GM12891 (cell line): Measurements from ENCODE around the gene PITPNM1.

Source experiments
- DNase-seq: peaks from one replicate; pipeline ENCODE4 v3.0.0; 2011; ENCODE audit warnings: low spot score; ENCODE audit not compliant: insufficient read length
- FAIRE-seq: peaks from 2 replicates; lab custom pipeline; 2011; peaks lifted over from hg19 to GRCh38; lab: Jason Lieb, UNC
- PAX5 ChIP-seq: IDR thresholded peaks from 2 replicates; pipeline ENCODE4 v1.6.1; 2011; ENCODE audit warnings: low read length, moderate library complexity, mild to moderate bottlenecking; ENCODE audit not compliant: insufficient read depth, severe bottlenecking
- POLR2A ChIP-seq: IDR thresholded peaks from 2 replicates; pipeline ENCODE4 v1.6.1; 2011; ENCODE audit warnings: low read depth, low read length, control low read depth
- POLR2AphosphoS5 ChIP-seq: IDR thresholded peaks from 2 replicates; pipeline ENCODE4 v1.6.1; 2011; ENCODE audit warnings: low read depth, low read length, control low read depth
- POU2F2 ChIP-seq: IDR thresholded peaks from 2 replicates; pipeline ENCODE4 v1.6.1; 2011; ENCODE audit warnings: low read depth, mild to moderate bottlenecking, control low read depth, low read length, moderate library complexity
- SPI1 ChIP-seq: IDR thresholded peaks from 2 replicates; pipeline ENCODE4 v1.6.1; 2011; ENCODE audit warnings: low read depth, low read length, control low read depth
- TAF1 ChIP-seq: IDR thresholded peaks from 2 replicates; pipeline ENCODE4 v1.6.1; 2011; ENCODE audit warnings: low read depth, low read length, control low read depth

Gene PITPNM1

DNA sequence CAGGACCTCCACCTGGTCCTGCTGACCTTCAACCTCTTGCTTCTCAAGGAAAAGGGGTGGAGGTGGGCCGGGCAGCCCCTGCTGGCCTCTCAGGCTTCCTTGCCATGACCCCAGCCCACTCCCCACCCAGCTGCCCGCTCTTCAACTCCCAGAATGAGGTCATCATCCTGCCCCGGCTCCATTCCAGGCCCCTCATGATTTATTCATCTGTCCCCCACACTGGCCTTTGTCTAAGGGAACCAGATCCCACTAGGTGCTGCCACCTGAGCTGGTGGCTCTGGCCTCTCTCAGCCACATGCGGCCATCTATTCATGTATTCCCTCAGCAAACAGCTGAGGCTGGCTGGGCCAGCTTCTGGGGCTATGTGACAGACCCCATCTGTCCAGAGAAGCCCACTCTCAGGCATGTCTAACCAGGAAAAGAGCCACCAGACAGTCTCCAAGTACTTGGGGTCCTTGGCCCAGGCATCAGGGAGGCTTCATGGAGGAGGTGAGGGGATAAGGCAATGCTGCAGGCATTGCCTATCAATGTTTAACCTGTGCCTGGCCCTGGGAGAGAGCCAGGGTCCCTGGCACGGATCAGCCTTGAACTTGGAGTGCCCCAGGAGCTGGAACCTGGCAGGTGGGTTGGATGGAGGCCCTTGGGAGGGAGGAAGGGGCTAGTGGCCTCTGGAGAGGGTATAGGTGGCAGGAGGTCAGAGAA lies 20.3 kb upstream of the PITPNM1 start:
- TF ChIP-seq POU2F2 (no peak), POLR2AphosphoS5 (no peak), TAF1 (no peak), PAX5 (no peak), SPI1 (no peak), POLR2A (no peak)
- FAIRE-seq (no peak), DNase-seq (no peak)

DNA sequence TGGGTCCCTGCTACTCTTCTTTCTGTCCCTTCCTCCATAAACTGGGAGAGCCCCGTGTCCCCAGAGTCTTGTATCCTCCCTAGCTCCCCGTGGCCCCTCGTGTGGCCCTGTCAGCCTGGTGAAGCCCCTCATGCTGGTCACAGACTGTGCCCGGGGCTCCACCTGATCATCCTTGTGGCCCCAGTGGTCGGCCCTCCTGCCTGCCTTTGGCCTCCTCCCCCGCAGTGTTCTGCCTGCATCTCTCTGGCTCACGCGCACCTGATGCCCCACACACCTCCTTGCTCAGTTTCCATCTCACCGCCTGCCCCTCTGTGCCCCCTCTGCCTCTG lies 19.3 kb upstream of the PITPNM1 start:
- no peak for FAIRE-seq
- TF ChIP-seq POLR2A, result no peak
- no peak for TF ChIP-seq SPI1
- TF ChIP-seq TAF1, result no peak
- no peak for TF ChIP-seq PAX5
- no peak for TF ChIP-seq POLR2AphosphoS5
- TF ChIP-seq POU2F2, result no peak
- DNase-seq, result no peak

DNA sequence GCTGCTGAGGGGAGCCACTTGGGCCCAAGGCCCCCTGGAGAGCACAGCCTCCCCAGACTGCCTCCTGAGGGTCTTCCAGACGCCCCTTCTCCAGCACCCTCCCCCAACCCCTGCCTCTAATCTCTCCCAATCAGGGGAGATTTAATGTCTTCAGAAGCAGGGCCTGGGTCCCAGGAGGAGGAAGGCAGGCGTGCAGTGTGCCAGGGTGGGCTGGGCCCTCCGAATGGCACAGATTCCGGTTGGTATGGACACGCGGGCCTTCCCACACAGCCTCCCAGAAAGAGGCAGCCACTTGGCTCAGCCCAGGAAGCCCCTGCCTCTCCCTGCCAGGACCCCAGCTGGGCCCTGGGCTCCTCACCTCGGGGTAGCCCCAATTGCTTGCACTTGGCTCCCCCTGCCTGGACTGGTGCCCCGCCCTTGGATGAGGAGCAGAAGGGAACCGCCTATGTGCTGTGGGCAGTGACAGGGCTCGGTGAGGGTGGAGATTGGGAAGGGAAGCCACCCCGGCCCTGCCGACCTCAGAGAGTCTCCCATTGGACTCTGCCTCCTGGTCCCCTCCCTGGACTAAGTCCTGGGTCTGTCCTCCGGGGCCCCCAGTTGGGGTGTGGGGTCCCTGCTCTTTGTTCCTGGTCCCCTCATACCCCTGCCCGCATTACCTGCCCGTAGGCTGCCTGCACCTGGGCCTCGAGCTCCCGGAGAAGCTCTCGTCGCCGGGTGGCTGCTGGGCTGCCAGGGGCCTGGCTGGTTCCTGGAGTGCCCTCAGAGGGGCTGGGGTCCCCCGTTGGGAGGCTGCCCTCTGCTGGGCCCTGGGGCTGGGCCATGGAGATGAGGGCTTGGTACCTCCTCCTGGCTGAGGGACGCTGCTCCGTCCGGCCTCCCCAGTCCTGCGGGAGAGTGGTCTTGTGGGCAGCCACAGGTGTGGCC lies 18.7 kb upstream of the PITPNM1 start:
- DNase-seq (no peak), FAIRE-seq (no peak)
- no peak for TF ChIP-seq TAF1
- no peak for TF ChIP-seq POU2F2
- no peak for TF ChIP-seq POLR2AphosphoS5
- no peak for TF ChIP-seq POLR2A
- TF ChIP-seq SPI1, result no peak
- TF ChIP-seq PAX5, result no peak

DNA sequence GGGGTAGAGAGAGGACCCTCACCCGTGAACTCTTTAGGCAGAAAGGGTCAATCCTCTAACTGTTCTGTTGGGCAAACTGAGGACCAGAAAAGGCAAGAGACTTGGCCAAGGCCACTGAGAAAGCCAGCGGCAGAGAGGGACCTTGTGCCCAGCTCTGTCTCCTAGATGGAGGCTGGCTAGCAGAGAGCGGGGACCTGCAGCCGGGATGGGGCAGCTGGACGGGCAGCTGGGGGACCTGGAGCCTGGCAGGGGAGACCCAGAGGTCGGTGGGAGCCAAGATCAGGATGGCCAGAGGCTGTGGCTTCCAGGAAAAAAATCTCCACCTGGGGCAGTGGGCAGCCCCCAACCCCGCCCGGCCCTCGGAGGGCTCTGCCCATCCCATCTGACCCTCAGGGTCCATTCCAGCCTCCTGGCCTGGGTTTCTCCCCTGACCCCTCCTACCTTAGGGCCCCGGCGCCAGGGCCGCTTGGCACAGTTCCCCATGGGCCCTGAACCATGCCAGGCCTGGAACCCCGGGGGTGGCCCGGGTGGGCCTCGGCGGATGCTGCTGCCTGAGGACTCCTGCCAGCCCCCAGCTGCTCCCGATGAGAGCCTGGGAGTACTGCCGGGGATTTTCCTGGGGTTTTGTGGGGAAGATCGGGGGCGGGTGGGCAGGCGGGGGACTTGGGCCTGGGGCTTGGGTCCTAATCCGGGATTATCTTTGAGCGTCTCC lies 17.8 kb upstream of the PITPNM1 start, which contains the start of gene CABP2:
CABP2 (minus strand) TSS at position 603 of the 712 bp plus-strand sequence; CDS start at position 483, 120 bp downstream.
- DNase-seq, result no peak
- FAIRE-seq, result no peak
- no peak for TF ChIP-seq POLR2A
- no peak for TF ChIP-seq PAX5
- no peak for TF ChIP-seq POLR2AphosphoS5
- no peak for TF ChIP-seq TAF1
- TF ChIP-seq POU2F2, result no peak
- TF ChIP-seq SPI1, result no peak

DNA sequence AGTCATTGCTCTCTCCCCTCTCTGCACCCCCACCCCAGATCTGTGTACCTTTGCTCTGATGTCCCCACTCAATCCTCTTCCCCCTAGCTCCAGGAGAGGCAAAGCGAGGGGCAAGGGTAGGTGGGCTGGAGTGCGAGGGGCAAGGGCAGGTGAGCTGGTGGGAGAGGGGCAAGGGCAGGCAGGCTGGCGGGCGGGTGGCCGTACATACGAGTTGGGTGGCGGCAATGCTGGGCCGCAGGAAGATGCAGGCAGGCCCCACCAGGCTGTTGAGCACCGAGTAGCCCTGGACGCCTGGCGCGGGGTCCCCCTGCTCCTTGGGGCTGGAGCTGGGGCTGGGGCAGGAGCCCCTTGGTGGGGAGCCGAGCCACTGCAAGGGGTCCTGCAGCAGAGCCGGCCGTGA lies 17.2 kb upstream of the PITPNM1 start:
- DNase-seq (no peak), FAIRE-seq (no peak)
- TF ChIP-seq POLR2AphosphoS5 (no peak), POLR2A (no peak), TAF1 (no peak), PAX5 (no peak), POU2F2 (no peak), SPI1 (no peak)

DNA sequence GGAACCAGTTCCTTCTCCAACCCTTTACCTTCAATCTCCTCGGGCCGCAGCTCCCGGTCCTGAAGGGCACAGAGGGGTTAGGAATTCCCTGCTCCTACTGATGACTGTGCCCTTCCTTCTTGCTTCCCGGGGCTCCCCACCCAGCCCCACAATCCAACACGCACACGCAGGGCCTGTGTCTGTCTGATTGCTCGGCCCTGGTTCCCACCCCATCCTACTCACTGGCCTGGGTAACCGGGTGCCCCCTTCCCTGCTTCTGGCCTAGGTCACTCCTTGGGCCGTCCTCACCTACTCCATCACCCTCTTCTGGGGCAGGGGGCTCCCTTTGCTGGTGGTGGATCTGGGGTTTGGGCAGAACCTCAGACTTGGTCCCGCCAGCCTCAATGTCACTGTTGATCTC lies 16.8 kb upstream of the PITPNM1 start:
- no peak for TF ChIP-seq TAF1
- no peak for TF ChIP-seq SPI1
- TF ChIP-seq POLR2A, result no peak
- no peak for TF ChIP-seq POLR2AphosphoS5
- no peak for TF ChIP-seq PAX5
- no peak for TF ChIP-seq POU2F2
- FAIRE-seq, result no peak

DNA sequence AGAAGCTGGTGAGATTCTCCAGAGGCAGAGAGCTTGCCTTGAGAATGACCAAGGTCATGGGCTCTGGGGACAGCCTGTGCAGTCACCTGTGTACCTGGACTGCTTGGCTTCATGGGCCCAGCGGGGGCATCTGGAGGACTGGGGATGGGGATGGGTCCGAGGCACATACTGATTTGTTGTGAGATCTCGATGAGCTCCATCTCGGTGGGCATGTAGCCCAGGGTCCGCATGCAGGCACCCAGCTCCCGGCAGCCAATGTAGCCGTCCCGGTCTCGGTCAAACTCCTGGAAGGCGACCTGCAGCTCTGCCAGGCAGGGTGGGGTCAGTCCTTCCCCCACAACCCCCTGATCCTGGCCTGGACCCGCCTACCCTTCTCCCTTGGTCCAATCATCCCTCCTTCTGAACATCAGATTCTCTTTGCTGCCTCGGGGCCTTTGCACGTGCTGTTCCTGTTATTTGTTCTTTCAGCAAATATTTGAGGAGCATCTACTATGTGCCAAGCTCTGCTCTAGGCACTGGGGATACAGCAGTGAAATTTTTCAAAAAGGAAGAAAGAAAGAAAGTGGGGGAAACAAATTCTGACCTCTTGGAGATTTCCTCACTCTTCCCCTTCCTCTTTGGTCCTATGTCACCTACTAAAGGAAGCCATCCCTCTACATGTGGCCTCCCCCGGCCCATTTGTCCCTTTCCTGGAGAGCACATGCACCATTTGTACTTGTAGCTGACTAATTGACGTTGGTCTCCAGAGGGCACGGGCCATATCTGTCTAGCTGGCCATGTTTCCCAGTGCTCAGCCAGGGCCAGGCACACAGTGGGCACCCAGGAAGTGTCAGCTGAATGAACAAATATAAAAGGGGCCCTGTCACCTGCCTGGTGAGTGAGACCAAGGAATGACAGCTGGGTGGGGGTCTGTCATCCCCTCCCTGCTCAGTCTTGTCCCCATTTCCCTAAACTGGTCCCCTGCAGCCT lies 16.0 kb upstream of the PITPNM1 start:
- FAIRE-seq (no peak), DNase-seq (no peak)
- TF ChIP-seq POLR2AphosphoS5 (no peak), PAX5 (no peak), TAF1 (no peak), POLR2A (no peak)

More for the DNA sequence above, 16.8 kb upstream of the PITPNM1 start:
- DNase-seq, result no peak

DNA sequence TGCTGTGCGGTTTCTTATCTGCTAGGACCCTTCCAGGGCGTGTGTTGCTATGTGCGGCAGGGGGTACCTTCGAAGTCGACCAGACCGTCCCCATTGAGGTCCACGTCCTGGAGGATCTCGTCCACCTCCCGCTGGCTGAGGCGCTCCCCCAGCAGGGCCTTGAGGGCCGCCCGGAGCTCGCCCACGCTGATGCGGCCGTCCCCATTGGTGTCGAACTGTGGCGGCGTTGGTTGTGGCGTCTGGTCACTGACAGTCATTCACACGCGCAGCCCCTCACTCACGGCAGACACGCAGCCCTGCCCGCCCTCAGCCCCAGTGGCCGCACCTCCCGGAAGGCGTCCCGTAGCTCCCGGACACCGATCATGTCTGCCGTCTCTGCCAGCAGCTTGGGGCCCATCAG lies 14.6 kb upstream of the PITPNM1 start:
- no peak for TF ChIP-seq POLR2A
- TF ChIP-seq POU2F2, result no peak
- TF ChIP-seq PAX5, result no peak
- TF ChIP-seq TAF1, result no peak
- DNase-seq (no peak), FAIRE-seq (no peak)

DNA sequence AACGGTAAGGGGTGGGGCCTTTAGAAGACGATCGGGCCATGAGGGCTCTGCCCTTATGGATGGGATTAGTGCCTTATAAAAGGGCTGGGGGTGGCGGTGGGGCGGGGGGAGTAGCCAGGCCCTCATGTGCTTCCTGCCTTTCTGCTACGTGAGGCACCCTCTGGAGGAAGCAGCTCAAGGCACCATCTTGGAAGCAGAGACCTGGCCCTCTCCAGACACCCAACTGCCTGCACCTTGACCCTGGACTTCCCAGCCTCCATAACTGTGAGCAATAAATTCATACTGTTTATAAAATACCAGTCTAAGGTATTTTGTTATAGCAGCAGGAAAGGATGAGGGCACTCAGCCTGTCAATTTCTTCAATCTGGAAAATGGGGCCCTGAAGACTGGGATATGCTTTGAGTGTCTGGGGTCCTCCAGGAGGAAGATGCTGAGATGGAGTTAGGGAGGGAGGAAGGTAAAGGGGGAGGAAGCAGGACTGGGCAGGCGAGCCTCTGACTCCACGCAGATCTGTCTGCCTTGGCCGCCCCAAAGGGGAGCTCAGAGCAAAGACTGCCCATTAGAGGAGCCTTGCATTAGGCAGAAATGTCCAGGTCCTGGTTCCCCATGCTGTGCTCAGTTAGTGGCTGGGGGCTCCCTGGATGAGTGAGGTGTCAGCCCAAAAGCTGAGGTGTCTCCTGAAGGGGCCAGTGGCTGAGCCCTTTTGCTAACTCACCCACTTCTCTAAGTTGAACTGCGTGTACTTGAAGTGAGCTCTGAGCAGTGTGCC lies 12.8 kb upstream of the PITPNM1 start:
- no peak for TF ChIP-seq SPI1
- no peak for TF ChIP-seq PAX5
- TF ChIP-seq POLR2AphosphoS5, result no peak
- no peak for TF ChIP-seq POU2F2
- no peak for TF ChIP-seq POLR2A
- no peak for TF ChIP-seq TAF1
- FAIRE-seq, result no peak

More for the DNA sequence above, 12.8 kb upstream of the PITPNM1 start:
- no peak for DNase-seq
